Thyroid gland (tissue), 4 donors: ENCODE results near the gene GABRD. TPM values are rescaled to one million over a fixed set of nuclear protein-coding genes. Genes with fewer than 3 reads are reported as not detected.

Experiments
- DNase-seq, 2 donors: peaks; one replicate each; pipeline ENCODE4 v3.0.0-alpha.2; 2019
- H3K27ac ChIP-seq, 3 donors: fragments of 200-600 bp; sonication (generic); 1 replicate in 2 of 3; 2 replicates in 1 of 3; pipeline ENCODE4 v1.5.1; 2016 to 2019; ENCODE audit warnings: mild to moderate bottlenecking in 1 of 3, moderate library complexity in 1 of 3
- H3K27me3 ChIP-seq: fragments of 200-600 bp; sonication (generic); one replicate; pipeline ENCODE4 v1.5.1; 2019
- H3K36me3 ChIP-seq, 2 donors: fragments of 200-600 bp; sonication (generic); one replicate each; pipeline ENCODE4 v1.5.1; 2016 to 2019
- H3K4me1 ChIP-seq, 2 donors: fragments of 200-600 bp; sonication (generic); one replicate each; pipeline ENCODE4 v1.5.1; 2017 to 2019
- H3K4me3 ChIP-seq, 3 donors: fragments of 200-600 bp; sonication (generic); replicated peaks in 1 of 3; 1 replicate in 2 of 3; 2 replicates in 1 of 3; pipeline ENCODE4 v1.5.1; 2016; ENCODE audit warnings: mild to moderate bottlenecking in 1 of 3
- H3K9me3 ChIP-seq: fragments of 200-600 bp; sonication (generic); one replicate; pipeline ENCODE4 v1.5.1; 2017
- CTCF ChIP-seq, 6 experiments: fragments of 200-600 bp in 3 of 6; fragments of 450-650 bp in 3 of 6; sonication (generic) in 3 of 6; IDR thresholded peaks; one replicate each; pipeline ENCODE4 v1.5.1; 2016 to 2019; ENCODE audit warnings: antibody characterized with exemption in 6 of 6, mild to moderate bottlenecking in 2 of 6, inconsistent platforms in 1 of 6, moderate library complexity in 1 of 6
- POLR2A ChIP-seq, 2 donors: fragments of 450-650 bp; IDR thresholded peaks; one replicate each; pipeline ENCODE4 v1.6.1; 2017; ENCODE audit warnings: antibody characterized with exemption in 2 of 2, mild to moderate bottlenecking in 2 of 2, moderate library complexity in 1 of 2
- WGBS, 2 donors: methylation state at CpG; one replicate each; pipeline ENCODE4 v1.1.5; 2017; 5-methylcytosine and 5-hydroxymethylcytosine counted together
- intact Hi-C: fragments of 100-400 bp; cut with DNase I; formaldehyde crosslinking; loops from one replicate; pipeline ENCODE4 v1.15.1; 2023
- total RNA-seq, 4 donors: library from RNA; depleted of rRNA; stranded (reverse); fragments of >200 nt; gene quantifications; one replicate each; pipeline ENCODE4 v1.2.3, GENCODE V29; 2016

The GABRD gene
- total RNA-seq, 4 donors from 2014 or later = 0.49 to 0.78 TPM; not detected in 2

- no peaks in the 10 kb centered on the region for H3K9me3 ChIP-seq
- TF ChIP-seq POLR2A (IDR thresholded peaks at IDR 0.05) (no peak), CTCF (IDR thresholded peaks at IDR 0.05) (no peak)
- 80 to 86% methylated on average over 20 to 25 of the region's 25 CpGs for WGBS, 2 donors
- no peak overlapping the region for H3K27ac ChIP-seq
- intact Hi-C loops = no loop called here
- no peaks in the 10 kb centered on the region for H3K4me1 ChIP-seq
- DNase-seq = no peak
- no peaks in the 10 kb centered on the region for H3K27me3 ChIP-seq
- H3K36me3 ChIP-seq = peaks cover 0 to 5% of the 10 kb centered on the region in 2 donors
- no peak overlapping the region for H3K4me3 ChIP-seq
Measured at GRCh38 chr1:2072109-2072806, 53.1 kb downstream of the GABRD start.

- Histone ChIP-seq H3K4me3 (no peak overlapping the region), H3K27me3 (no peaks in the 10 kb centered on the region), H3K27ac (no peak overlapping the region), H3K4me1 (no peaks in the 10 kb centered on the region), H3K36me3 (peaks cover 0 to 12% of the 10 kb centered on the region in 2 donors), H3K9me3 (no peaks in the 10 kb centered on the region)
- intact Hi-C loops = no loop called here
- TF ChIP-seq POLR2A (IDR thresholded peaks at IDR 0.05) (no peak), CTCF (IDR thresholded peaks at IDR 0.05) (no peak)
- 91 to 95% methylated on average over 7 to 11 of the region's 14 CpGs for WGBS, 2 donors
- DNase-seq = no peak
Measured at GRCh38 chr1:2072891-2073290, 53.7 kb downstream of the GABRD start.

- intact Hi-C loops = no loop called here
- H3K36me3 ChIP-seq = peaks cover 0 to 11% of the 10 kb centered on the region in 2 donors
- H3K27me3 ChIP-seq = no peaks in the 10 kb centered on the region
- no peaks in the 10 kb centered on the region for H3K4me1 ChIP-seq
- TF ChIP-seq POLR2A (IDR thresholded peaks at IDR 0.05) = no peak
- WGBS, 2 donors = 75 to 79% methylated on average over 43 to 53 of the region's 59 CpGs
- H3K4me3 ChIP-seq = no peak overlapping the region
- H3K9me3 ChIP-seq = no peaks in the 10 kb centered on the region
- no peak overlapping the region for H3K27ac ChIP-seq
- DNase-seq = no peak
Measured at GRCh38 chr1:2073382-2074230, 54.5 kb downstream of the GABRD start.

- intact Hi-C loops = no loop called here
- DNase-seq = no peak
- no peaks in the 10 kb centered on the region for H3K27me3 ChIP-seq
- 79 to 85% methylated on average over 15 to 19 of the region's 19 CpGs for WGBS, 2 donors
- H3K4me1 ChIP-seq = no peaks in the 10 kb centered on the region
- H3K4me3 ChIP-seq = no peak overlapping the region
- H3K36me3 ChIP-seq = peaks cover 0 to 8% of the 10 kb centered on the region in 2 donors
- TF ChIP-seq CTCF (IDR thresholded peaks at IDR 0.05) (no peak), POLR2A (IDR thresholded peaks at IDR 0.05) (no peak)
- H3K27ac ChIP-seq = no peak overlapping the region
- no peaks in the 10 kb centered on the region for H3K9me3 ChIP-seq
Measured at GRCh38 chr1:2074396-2074795, 55.3 kb downstream of the GABRD start.

GRCh38 chr1:2074944-2075740, 56.0 kb downstream of the GABRD start:
- Histone ChIP-seq H3K9me3 (no peaks in the 10 kb centered on the region), H3K4me1 (no peaks in the 10 kb centered on the region), H3K27ac (no peak overlapping the region), H3K27me3 (no peaks in the 10 kb centered on the region), H3K4me3 (no peak overlapping the region), H3K36me3 (peaks cover 0 to 8% of the 10 kb centered on the region in 2 donors)
- WGBS, 2 donors = 80 to 84% methylated on average over 32 to 33 of the region's 38 CpGs
- no peak for DNase-seq
- TF ChIP-seq POLR2A (IDR thresholded peaks at IDR 0.05) = no peak
- TF ChIP-seq CTCF (IDR thresholded peaks at IDR 0.05) = no peak
- intact Hi-C loops = no loop called here
